Right hindlimb (tissue), 1 donor: ENCODE measurements around the gene RPRM.
"Not testable (repeated sequence)": the region's sequence is repeated elsewhere in the genome, so short reads cannot be mapped to it uniquely, and the experiment has no call there.

Experiments
- DNase-seq: peaks from one replicate; pipeline ENCODE4 v3.0.0-alpha.2; 2018

RPRM gene

DNA sequence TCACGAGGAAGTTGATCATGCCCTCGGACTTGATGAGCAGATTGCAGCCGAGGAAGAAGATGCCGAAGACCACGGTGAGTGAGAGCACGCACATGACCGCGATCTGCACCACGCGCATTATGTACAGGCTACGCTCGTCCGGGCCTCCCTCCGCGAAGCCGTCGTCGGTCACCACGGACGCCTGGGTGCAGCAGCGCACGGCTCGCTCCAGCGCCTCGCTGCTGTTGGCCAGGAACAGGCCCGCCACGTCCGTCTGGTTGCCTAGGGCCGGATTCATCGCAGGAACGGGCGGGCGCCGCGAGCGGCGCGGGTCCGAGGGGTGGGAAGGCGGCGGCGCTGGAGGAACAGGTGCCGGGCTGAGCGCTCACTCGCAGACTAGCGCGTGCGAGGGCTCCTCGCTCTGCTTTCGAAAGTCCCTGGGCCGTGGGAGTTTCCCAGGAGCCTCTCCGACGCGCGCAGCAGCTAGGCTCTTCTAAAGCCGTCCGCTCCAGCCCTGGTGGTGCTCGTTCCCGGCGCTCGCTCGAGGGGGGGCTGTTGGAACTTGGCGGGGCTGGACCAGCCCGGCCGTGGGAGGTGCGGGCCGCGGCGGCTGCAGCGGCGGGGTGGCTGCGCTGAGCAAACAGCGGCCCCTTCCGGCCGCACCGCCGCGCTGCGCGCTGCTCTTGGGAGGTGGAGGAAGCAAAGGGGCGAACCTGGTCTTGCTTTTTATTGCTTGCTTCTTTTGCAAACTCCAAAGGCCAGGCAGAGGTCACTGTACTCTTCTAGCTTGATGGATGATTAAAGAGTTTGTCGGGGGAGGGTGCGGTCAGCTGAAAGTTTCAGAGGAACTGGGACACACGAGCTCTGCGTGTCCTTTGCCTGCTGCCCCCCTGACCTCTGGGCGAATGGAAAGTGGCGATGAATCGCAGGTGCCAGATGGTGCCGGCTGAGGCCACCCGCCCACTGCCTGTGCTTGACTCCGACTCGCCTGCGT, at the start of gene RPRM:
Gene RPRM, minus strand, starts transcription at position 474 of the 973 bp plus-strand sequence. Its CDS starts 197 bp downstream, at position 277.
- peak; percentile 85 for DNase-seq

DNA sequence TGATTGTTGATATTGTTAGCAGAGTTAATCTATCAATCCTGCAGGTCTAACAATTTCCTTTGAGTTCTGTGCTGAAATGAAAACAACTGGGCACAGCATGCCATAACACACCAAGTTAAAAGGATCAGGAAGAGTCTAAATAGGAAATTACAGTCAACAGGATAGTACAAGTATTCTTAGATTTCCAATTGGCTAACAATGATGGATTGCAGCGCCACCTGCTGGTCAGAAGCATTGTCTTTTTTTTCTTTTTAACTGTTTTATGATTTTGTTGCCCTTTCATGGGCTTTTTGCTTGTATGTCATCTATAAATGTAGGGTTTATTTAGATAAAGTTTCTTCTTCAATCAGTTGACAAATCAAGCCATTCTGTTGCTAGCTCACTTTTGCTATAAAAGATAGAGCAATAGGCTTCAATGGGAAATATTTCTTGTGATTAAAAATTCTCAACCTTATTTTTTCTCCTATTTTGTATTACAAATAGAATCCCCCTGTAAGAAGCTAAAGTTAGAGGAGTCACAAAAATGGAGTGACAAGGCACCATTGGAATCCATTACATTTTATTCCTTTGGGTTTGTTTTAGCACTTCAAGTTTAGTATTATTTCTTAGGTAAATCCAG, 40.8 kb upstream of the RPRM start:
- DNase-seq = peak; percentile 41

DNA sequence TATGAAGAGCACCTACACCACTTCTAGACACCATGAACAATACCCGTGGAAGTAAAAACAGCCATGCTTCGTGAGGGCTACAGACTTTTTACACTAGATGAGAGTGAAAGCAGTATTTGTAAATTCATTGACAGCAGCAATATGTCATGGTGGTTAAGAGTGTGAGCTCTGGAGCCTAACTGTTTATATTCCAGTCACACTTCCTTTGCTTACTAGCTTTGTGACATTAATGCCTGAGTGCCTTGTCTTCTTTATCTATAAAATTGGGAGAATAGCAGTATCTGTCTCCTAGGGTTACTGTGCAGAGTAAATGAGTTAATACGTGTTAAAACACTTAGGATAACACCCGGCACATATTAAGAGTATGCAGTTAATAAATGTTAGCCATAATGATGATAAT, 33.8 kb upstream of the RPRM start:
- no peak for DNase-seq

DNA sequence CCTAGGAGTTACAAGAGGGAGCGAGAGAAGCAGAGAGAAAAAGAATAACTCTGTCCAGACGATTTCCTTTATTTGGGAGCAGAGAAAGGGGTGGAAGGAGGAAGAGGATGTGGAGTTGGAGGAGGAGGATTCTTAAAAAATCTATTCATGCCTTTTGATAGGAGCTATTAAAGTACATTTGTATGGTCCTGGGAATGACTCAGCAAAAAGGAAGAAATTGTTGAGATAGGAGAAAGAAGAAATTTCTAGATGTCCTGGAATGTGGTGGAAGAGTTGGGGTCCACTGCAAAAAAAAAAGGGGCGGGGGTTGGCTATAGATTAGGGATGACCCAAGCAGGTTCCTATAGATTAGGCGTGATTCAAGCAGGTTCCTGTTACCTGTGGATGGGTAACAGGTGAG, 32.4 kb upstream of the RPRM start:
- no peak for DNase-seq

DNA sequence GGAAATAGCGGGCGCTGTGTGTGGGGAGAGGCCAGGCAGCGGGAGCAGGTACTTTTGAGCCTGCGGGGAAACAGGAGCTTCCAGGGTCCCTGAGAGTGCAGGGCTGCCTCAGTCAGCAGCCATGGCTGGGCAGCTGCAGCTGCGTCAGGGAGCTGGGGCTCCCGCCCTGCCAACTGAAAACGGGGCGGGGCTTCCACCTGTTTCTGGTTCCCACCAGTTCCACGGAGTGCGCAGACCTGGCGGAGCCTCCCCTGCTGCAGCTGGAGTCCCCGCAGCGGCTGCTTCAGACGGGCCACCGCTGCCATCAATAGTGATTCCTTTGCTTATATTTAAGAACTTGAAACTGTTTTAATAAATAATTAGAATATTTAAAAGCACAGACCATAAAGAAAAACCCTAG, 30.6 kb upstream of the RPRM start:
- DNase-seq = no peak

DNA sequence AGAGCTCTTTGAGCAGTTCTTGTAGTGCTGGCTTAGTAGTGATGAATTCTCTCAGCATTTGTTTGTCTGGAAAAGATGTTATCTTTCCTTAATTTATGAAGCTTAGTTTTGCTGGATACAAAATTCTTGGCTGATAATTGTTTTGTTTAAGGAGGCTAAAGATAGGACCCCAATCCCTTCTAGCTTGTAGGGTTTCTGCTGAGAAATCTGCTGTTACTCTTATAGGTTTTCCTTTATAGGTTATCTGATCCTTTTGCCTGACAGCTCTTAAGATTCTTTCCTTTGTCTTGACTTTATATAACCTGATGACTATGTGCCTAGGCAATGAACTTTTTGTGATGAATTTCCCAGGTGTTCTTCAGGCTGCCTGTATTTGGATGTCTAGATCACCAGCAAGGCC, 27.9 kb upstream of the RPRM start:
- not testable (repeated sequence) for DNase-seq

DNA sequence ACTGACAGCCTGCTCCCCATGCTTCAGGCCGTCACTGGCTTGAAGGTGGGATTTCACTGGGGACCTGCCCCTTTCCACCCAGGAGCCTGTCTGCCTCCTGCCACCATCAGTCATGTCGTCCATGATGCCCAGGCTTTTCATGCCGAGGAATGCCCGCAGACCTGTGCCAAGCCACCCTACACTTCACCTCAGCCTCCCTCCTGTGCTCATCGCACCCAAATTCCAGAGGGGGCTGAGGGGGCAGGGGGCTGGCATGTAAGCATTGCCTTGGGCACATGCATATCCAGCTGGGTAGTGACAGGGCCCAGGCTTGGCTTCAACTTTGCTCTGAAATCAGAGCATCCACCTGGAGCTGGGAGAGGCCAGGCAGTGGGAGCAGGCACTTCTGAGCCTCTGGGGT, 20.9 kb upstream of the RPRM start:
- DNase-seq = no peak

DNA sequence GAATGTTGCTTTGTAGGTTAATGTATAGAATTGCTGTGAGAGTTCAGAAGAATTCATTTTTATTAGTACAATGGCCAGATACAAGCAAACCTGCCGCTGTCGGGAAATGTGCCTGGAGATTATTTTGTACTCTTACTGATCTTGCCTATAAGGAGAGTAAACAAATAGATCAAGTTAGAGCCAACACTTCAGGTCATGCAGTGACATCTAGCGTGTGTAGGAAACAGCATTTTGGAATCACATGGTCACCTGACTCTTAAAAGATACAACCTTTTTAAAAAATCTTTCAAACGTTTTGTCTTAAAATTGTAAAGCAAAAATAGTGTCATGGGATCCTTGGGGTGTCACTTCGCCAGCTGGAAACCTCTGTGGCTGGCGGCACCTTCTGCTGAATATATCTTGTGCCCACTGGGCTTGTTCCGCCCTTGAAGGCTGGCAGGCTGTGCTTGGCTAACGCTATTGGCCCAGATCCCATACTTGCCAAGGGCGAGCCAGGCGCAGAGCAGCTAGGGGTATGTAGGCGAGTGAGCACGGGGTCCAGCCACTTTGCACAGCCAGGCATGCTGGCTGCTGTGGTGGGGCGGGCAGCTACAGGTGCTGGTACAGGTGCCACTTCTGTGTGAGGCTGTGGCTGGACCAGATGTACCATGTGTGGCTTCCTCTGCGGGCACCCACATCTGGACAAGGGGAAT, 19.5 kb upstream of the RPRM start:
- DNase-seq = no peak

DNA sequence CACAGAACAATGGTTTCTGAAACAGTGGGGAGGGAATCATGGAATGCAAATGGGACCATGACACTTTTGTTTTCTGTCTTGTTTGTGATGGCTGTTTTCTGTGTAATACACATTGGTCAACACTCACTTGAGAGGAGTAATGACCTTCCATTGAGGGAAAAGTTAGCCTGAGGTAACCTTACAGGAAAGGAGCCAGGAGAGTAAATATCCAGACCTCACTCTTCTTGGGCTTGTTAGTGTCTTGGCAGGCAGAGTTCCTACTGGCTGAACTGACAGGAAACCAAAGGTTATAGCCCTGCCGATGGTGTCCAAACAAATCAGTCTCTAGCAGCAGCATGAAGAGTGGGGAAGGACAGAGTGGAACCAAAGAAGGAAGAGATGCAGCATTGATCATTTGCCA, 17.2 kb upstream of the RPRM start:
- DNase-seq = no peak

DNA sequence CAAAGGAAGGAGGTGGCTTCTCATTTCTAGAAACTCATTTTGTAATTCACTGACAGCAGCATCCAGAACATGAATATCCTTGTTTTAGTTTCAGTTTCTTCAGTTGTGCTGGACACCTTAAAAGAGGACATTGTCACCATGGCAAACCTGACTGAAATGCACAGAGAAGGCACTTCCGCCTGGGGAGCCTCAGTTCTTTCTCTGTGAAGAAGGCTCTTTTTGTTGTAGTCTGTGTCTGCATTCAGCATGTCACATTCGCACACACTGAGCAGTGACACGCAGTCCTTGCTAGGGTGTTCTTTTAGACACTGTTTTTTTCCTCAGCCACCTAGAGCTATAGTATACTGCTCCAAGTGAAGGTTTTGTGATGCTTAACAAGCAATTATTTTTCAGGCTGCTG, 9.5 kb upstream of the RPRM start:
- DNase-seq = no peak

DNA sequence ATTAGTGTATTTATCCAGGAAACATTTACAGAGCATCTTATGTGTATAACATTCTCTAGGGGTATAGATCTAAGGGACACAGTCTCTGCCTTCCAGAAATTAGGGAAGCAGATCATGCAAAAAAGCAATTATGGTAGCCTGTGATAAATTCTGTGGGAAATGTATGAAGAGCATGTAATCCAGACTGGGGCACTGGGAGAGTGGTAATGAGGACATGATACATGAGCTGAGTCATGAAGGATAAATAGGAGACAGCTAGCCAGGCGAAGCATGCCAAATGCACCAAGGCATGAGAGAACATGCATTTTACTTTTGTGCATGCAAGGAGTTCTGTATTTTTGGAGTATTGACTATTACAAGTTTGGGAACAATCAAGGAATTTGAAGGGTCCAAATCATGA, 8.9 kb upstream of the RPRM start:
- no peak for DNase-seq

DNA sequence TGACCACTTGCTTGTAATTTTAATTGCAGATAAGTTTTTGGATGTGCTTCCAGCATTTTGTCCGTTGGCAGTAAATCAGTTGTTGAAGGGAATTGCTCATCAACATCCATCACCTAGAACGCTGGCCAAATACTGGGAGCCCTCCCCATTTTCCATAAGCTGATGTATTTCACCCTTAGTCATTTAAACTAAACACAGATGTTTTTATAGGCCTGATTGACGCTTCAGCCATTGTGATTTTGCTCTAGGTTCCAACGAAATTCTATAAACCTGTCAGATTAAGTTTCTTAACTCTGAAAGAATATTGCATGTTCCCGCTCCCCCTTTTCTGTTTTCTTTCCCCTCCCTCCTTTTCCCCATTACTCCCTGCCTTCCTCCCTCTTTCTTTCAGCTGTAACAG, 1.0 kb upstream of the RPRM start:
- DNase-seq = no peak

DNA sequence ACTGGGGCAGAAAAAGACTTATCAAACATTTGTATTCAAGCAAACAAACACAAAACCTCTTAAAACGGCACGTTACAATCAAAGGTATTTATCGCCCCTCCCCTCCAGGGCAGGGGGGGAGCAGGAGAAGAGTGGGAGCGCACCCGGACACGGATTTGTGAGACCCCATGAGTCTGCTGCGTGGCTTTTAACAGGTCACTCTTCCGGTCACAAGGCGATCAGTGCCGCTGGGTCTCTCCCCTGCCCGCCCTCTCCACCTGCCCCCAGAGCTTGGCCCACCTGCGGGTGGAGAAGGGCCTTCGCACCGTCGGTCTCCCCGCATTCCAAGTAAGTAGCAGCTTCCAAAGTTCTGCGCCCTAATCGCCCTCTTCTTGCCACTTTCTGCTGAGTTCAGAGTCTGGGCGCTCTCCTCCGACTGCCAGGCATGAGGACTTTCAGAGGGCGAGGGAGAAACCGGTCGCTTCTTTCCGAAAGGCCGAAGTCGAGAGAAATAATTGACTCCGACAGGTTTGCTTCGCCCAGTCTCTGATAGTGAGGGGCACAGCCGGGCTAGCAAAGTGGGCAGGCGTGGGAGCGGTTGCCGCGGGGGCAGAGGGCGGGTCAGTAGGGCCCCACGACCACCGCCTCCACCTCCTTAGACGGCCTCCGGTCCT, 800 bp downstream of the RPRM start:
- no peak for DNase-seq

DNA sequence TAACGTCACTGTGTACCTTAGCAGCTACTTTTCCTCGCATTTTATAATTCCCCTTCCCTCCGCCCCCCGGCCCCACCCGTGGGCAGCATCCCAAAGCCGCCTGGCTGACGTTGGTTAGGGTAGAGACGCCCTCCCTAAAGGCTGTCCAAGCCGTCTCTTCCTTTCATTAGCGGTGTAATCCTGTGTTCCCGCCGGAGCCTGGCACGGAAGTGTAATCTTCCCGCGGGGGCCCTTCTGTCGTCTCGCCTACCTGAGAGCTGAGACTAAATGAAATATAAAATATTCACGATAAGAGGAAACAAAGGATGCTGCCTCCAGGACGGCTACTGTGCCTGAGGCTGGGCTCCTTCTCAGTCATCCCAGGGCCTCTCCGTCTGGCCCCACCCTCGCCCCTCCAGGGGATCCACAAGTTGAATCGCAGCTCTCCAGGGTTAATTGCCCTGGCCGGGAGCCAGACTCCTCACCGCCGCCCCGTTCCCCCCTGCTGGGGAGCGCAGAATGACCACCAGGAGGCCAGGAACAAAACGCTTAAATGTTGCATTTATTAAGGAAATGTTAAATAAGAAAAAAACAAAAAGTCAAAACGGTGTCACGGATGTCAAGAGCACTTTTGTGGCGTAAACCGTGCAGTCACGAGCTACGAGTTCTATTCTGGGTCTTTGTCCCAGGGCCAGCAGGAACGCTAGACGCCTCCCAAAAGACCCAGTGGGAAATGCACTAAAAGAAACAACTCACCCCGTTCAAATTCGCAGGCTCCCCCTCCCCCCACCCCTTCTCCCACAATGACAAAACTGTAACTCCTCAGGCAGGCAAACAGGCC, 1.5 kb downstream of the RPRM start:
- peak; percentile 25 for DNase-seq

DNA sequence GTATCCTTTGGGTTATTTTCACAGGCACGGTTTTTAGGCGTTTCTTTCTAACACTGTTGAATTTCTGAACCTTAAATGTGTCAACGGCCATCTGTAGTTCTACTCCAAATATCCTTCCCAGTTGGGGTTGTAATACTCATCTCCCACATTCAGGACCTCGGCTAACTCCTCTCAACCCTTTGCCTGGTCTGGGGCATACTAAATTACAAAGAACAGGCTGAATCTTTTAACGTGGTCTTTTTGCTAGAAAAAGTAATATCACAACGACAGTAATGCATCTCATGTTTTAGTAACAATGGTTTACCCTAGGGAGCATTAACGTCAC, 2.1 kb downstream of the RPRM start:
- no peak for DNase-seq

DNA sequence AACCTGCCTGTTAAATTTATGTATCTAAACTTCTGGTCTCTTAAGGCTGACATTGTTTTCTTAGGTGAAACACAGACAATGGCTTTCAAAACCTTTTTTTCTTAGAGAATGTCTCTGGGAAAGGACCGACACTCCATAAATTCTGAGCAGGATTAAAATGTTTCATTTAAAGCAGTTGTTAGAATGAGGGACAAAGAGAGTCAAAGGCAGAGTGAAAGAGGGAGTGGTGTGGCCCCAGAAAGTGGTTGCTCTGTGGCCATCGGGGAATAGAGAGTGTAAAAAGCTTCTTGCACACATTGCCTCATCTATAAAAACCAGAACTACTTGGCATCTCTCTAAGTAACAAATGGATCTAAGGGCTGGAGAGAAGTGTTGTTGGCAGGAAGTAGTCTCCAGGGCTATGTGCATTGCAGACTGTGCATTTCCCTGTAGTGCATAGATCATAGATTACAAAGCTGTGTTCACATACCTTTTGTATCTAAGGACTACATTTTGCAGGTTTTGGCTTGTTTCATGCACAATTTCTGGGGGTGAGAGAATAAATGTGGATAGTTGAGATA, 3.6 kb downstream of the RPRM start:
- DNase-seq = no peak

DNA sequence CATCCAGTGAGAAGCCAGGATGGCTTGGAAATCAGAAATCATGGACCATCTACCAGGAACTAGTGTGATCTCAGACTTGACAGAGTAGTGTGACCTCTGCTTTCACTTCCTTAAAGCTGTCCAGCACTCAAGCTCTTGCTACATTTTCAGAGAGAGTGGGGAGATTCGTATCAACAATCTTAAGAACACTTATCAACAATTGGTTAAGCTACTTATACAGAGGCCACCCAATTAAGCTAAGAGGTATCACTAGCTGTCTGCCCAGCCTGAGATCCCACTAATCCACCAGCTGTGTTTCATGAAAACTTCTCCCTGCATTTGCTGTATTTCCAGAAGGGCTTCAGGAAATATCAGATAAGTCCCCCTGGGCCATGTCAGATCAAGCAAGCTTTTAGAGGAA, 4.2 kb downstream of the RPRM start:
- no peak for DNase-seq

DNA sequence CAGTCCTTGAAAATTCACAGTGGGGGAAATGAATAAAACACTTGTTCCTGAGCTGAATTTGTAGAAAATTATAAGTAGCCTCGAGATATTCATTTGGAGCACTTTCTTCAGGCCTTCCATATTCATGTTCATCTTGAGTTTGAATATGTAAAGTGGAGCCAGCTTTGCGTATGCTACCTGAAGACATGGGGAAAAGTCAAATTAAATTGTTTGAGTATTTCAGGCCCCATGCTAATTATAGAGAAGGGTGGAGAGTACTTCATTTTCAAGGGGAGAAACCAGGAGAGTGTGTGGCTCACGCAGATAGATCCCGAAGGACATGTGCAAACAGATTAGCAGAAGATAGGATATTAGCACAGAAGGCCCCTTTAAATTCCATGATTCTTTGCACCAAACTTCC, 7.7 kb downstream of the RPRM start:
- DNase-seq = no peak

DNA sequence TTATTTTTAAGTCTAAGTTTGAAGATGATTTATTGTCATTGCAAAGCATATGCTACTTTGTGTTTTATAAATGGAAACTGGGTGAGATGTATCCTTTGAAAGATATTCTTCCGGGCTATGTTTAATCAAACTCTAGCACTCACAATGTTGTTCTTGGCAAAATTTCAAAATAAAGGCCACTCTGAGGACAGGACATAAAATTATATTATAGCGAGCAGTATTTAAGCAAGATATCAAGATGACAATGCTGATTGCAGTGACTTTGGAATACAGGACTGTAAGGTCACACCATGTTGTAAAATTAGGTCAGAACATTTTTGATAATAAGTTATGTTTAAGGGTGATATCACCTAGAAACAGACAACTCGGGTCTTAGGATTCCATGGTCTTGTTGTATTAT, 14.2 kb downstream of the RPRM start:
- DNase-seq = no peak

DNA sequence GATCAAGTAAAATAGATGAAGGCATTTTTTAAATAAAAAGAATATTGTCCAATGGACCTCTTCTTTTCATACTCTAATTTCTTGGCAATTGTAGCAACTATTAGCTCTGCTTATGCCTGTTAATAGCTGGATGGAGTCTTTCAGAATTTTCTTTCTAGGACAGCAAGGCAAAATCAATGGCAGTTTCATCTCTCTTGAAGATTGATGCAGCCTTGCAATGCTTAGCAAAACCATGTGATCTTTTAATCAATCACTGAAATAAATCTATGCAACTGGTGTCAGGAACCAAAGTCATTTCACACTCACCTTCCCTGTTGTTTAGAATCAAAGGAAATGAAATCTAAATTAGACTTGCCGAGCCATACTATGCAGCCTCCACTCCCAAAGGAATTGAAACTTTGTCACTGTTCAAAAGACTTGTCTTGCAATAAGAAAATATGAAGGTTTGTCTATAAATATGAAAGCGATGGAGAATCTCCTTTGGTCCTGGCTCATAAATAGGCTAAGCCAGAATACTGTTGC, 16.2 kb downstream of the RPRM start:
- DNase-seq = no peak

DNA sequence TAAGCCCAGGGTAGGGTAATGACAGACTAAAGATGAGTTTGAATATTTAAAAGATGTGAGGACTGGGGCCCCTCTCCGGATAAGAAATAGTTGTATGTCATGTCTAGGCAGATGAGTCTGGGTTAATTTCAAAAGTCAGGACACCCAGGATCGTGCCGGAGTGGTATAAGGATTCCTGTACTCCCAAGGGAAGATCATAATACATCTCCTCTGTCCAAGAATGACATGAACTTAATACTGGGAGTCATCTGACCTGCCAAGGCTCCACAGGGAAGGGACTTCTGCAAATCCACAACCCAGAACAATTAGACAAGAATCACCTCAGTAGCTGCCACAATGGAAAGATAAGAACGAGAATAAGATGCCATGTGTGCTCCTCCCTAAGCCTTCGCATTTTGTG, 17.1 kb downstream of the RPRM start:
- no peak for DNase-seq

DNA sequence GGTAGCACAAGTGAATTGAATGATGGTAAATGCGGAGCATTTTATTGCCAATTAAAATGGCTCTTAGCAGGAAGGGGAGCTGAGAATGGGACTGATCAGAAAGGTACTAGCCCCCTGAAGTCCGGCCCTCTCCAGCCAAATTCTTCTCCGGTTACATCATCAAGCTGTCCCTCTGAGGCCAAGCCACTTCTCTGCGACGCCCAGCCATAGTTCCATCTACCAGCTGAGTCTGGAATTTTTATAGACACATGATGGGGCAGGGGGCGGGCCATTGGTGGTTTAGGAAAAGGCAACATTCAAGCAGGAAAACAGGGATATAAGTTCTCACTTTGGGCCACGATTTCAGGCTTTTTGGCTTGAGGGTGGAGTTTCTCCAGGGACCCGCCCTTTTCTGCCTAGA, 22.7 kb downstream of the RPRM start:
- DNase-seq = no peak
